GM18502 (cell line): ENCODE data around the gene MUC2.
A peak's percentile ranks its signal among the peaks of the same experiment; 100 is the strongest.

ENCODE experiments used
- ATAC-seq: cut with Tn5 transposase; IDR thresholded peaks from one replicate; pipeline ENCODE4 v1.9.1; 2021; ENCODE audit warnings: mild to moderate bottlenecking; ENCODE audit not compliant: unreplicated experiment, poor library complexity

The MUC2 gene

GRCh38 chr11:1050581-1051355 lies 23.9 kb upstream of the MUC2 start:
- ATAC-seq: peak; percentile 78

DNA sequence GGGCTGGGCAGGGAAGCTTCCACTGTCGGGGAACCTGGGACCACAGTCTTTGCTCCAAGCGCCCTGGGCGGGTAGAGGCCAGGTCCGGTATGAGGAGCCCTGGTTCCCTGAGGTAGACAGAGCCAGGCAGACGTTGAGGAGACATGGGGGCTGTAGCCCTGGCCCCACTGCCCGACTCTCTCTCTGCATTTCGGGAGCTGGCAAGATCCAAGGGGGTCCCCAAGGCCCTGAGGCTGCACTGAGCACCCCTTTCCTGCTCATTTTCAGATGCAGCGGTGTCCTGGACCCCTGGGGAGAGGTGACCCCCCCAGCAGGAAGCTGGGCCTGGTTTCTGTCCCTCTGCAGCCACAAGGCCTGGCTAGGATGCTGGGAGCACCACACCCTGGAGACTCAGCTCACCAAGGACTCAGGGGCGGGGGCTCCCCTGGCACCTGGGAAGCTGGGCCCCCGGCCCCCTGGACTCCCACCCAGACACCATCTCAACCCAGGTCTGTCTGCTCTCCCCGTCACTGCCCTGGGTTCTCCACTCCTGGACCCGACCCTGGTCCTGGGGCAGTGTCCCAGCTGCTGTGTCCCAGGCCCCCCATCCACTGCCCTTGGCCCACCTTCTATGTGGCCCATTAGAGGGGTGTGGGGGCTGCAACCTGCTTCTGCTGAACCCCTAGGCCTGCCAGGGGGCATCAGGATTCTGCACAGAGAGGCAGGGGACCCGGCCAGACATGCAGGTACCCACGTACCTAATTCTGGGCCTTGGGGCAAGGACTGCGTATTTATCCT lies 23.1 kb upstream of the MUC2 start:
- peak; percentile 10 for ATAC-seq

DNA sequence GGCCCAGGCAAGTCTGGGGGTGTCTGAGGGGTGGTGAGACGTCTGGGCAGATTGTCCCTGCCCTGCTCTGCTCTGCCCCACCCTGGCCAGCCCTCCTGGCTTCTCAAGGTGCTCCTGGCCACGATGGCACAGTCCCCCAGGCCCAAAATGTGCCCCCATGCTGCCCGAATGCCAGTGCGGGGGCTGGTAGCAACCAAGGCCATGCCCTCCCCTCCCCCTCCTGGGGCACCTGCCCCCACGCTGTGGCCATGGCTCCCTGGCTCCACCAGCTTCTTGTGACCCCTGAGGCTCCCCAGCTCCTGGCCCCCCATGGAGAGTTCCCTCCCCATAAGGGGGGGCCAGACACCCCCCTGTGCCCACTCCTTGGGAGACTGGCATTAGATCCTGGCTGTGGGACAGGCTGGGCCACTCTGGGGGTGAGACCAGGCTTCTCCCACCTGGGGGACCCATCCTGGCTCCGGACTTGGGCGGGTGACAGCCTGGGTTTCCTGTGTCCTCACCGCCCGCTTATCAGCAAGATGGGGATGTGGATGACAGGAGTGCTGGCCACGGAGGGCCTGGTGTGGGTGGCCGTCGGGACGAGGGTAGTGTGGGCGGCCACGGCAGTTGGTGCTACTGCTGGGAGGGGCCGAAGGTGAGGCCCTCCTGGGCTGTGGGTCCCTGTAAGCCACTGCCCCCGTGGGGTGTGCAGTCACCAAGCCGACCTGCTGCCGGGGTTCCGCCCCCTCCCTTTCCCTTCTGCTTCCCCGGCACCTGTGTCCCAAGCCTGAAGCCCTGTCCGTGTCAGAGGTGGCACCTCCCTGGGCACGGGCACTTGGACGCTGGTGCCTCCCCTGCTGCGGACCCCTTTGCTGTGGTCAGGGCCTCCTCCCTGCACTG lies 22.3 kb upstream of the MUC2 start:
- no peak for ATAC-seq

GRCh38 chr11:1053121-1053901 lies 21.4 kb upstream of the MUC2 start:
- no peak for ATAC-seq

DNA sequence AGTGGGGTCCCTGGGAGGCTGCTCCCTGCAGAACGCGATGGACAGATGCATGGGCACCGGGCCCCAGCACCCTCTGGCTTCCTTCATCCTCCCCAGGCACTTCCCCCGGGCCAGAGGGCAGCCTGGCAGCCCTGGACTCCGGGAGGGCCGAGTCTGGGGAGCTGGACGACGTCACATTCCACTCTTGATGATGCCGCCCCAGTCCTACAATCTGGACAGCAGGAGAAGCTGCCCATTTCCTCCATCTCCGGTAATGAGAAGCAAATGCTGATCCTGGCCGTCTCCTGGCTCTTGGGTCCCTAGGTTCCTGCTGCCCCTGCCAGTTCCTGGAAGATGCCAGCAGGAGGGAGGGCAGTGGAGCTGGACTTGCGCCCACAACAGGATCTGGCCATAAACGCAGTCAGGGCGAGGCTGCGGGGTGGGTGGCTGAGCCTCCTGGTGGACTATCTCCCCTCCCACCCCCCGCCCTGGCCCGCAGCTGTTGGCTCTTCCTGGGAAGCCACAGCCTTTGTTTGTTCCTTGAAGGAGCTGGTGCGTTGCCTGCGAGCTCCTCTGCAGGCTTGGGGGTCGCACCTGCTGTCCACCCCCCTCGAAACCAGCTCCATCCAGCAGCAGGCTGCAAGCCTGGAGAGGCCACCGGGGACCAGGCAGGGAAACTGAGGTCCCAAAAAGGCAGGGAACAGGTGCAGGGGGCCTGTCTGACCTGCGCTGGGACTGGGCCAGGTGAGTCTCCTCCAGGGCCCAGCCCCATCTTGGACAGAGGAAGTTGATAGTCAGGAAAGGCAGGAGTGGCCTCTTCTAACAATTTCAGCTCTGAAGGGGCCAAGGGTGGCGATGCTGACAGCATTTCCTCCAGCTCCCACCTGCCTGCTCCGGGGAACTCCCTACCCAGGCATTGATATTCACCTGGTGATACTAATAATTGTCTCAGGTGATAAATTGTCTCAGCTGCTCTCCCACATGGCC lies 20.2 kb upstream of the MUC2 start:
- ATAC-seq: no peak

- no peak for ATAC-seq
Measured at GRCh38 chr11:1055109-1055703, 19.5 kb upstream of the MUC2 start.

DNA sequence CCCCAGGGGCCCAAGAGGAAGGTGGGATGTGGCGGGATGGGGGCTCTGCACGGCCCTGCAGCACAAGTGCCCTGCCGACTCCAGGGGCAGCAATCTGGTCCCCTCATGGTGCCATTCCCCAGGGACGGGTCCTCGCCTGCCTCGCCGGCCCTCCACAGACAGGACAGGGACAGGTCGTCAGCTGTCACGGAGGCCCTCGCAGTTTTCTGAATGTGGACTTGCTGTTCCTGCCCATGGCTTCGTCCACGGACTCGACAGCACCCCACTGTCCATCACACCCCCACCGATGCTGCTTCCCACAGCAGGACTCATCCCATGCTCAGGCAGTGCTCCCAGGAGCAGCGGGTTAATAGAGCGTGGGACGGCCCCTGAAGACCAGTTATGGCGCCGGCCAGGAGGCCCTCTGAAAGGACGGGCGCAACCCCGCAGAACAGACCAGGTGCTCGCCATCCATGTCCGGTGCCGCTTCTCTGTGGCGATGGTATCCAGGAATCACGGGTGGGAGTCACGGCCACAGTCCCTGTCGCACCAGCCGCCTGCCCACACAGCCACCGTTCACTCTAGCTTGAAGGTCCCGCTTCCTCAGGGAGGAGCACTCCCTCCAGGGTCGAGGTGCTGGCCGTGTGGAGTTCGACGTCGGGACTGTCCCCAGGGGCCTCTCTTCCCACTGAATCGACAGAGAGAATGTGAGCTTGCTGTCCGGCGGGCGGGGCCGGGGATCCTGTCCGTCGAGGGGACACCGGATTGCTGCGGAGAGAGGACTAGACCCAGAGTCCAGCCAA lies 18.5 kb upstream of the MUC2 start:
- ATAC-seq: no peak

DNA sequence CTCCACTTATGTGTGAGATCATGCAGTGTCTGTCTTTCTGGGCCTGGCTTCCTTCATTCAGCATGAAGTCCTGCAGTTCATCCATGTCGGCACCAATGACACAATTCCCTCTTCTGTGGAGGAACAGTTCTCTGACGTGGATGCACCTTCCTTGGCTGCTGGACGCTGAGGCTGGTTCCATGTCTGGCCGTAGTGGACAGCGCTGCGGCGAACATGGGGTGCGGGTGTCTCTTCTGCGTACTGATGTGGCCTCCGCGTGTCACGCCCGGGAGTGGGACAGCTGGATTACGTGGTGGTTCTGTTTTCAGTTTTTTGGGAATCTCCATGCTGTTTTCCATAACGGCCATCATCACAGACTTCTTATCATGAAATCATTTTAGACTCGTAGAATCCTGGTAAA lies 16.9 kb upstream of the MUC2 start:
- no peak for ATAC-seq

DNA sequence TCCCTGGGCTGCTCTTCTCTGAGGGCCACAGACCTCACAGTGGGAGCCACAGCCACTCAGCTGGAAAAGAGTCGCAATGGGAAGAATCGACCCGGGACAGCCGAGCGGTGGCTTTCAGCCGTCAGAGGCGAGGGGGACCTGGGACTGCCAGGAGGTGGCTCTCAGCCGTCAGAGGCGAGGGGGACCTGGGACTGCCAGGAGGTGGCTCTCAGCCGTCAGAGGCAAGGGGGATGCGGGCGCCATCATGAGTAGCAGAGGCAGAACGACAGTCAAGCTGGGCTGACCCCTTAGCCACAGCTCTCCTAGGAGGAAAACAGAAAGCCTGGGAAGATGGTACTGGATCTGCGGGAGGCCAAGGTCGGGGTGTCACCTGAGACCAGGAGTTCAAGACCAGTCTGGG lies 14.9 kb upstream of the MUC2 start:
- ATAC-seq: no peak

- no peak for ATAC-seq
Measured at GRCh38 chr11:1060410-1060809, 14.3 kb upstream of the MUC2 start.

DNA sequence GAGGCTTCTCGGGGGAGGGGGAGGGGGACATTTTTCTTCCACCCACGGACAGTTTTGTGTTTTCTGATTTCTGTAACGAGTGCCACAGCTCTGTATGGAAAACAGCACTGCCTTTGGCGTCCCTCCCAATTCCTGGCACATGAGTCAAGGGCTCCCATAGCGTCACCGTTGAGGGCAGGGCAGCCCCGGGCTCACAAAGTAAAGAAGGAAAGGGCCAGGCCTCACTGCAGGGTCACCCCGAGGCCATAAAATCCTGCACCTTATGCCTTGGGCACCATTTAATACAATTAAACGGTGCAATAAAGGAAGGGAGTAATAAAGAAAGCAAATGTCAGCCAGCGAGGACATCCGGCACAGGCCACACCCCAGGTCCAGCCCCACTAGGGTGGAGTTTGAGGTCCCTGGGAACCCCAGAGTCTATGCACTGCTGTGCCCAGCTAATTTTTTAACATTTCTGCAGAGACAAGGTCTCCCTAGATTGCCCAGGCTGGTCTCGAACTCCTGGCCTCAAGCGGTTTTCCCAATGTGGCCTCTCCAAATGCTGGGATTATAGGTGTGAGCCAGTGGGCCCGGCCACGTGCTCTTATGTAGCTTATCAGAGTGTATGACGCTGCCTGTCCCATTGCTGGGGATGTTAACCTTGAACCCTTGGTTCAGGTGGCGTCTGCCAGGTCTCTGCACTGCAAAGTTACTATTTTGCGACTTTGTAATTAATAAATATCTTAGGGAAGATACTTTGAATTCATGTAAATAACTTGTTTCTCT lies 13.6 kb upstream of the MUC2 start:
- no peak for ATAC-seq

- ATAC-seq: no peak
Measured at GRCh38 chr11:1062075-1062820, 12.4 kb upstream of the MUC2 start.

DNA sequence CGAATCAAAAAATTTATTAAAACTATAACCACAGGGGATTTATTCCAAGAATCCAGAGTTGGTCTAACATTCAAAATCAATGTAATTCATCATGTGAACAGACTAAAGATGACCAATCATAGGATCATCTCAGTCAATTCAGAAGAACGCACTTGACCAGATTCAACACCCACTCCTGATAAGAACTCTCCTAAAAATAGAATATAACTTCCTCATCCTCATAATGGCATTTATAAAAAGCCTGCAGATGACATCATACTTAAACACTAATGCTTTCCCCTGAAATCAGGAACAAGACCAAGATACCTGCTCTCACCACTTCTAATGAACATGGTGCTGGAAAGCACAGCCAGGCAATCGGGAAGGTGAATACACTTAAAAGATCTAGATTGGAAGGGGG lies 10.5 kb upstream of the MUC2 start:
- ATAC-seq: no peak

GRCh38 chr11:1067812-1068496 lies 6.7 kb upstream of the MUC2 start:
- ATAC-seq: no peak

DNA sequence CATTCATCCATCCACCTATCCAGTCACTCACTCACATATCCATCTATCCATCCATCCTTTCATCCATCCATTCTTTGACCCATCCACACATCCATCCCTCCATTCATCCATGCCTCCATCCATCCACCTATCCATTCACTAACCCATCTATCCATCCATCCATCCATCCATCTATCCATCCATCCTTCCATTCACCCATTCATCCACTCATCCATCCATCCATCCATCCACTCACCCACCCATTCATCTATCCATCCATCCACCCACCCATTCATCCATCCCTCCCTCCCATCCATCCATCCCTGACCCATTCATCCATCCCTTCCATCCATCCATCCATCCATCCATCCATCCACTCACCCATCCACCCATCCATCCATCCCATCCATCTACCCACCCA lies 4.9 kb upstream of the MUC2 start:
- no peak for ATAC-seq
